ENCODE measurements around the gene SLC37A4.
"Not testable (repeated sequence)": the region's sequence is repeated elsewhere in the genome, so short reads cannot be mapped to it uniquely, and the experiment has no call there.

GRCh38 chr11:119033421-119033820 is 2.7 kb upstream of the SLC37A4 start:
- TF ChIP-seq CHD4 (IDR thresholded peaks at IDR 0.05; ENCODE audit: borderline replicate concordance); CTCF (IDR thresholded peaks at IDR 0.05); EP300 (IDR thresholded peaks at IDR 0.05); RARB (CRISPR knock-in tag; IDR thresholded peaks at IDR 0.05); RAD21 (conservative IDR thresholded peaks at IDR 0.05 in 1 of 2, IDR thresholded peaks at IDR 0.05 in 1 of 2); E2F6 (IDR thresholded peaks at IDR 0.05; ENCODE audit: borderline replicate concordance, low read depth); ZC3H11A (IDR thresholded peaks at IDR 0.05); KDM5A (IDR thresholded peaks at IDR 0.05); MAX (IDR thresholded peaks at IDR 0.05); CEBPB (IDR thresholded peaks at IDR 0.05); CBX2 (IDR thresholded peaks at IDR 0.05; ENCODE audit: borderline replicate concordance, low read depth); REST (IDR thresholded peaks at IDR 0.05); TP53 (CRISPR knock-in tag; IDR thresholded peaks at IDR 0.05): not testable (repeated sequence)

All from A549 (cell line).